Activated CD8-positive, alpha-beta T cell treated with anti-CD3 and anti-CD28 coated beads, Interleukin-2, amount 10 ng/mL, durations not matched to agents 7 days and 5 days (primary cell): Measurements from ENCODE around the gene SNAP47. TPM values are rescaled to one million over a fixed set of nuclear protein-coding genes. Genes with fewer than 3 reads are reported as not detected.

Experiments
- ATAC-seq: fragments of 150-1000 bp; cut with Tn5 transposase; one replicate; pipeline ENCODE4 v1.10.0; 2021; ENCODE audit warnings: moderate library complexity
- CTCF ChIA-PET: fragments of 350-600 bp; sonication (Branson Sonifier 250); formaldehyde crosslinking; loops from one replicate; lab custom pipeline; 2021; ENCODE audit warnings: antibody characterized with exemption; lab: Charles Lee
- POLR2A ChIA-PET: fragments of 350-600 bp; sonication (Branson Sonifier 250); formaldehyde crosslinking; loops from one replicate; lab custom pipeline; 2021; ENCODE audit warnings: antibody characterized with exemption; lab: Charles Lee
- DNase-seq: peaks from one replicate; pipeline ENCODE4 v3.0.0-alpha.2; 2020
- H3K27ac Mint-ChIP-seq: one replicate; pipeline ENCODE4 v1.8.0; 2021; ENCODE audit warnings: mild to moderate bottlenecking, mixed read lengths
- H3K27me3 Mint-ChIP-seq: one replicate; pipeline ENCODE4 v1.8.0; 2021; ENCODE audit warnings: low read depth, mixed read lengths
- H3K36me3 Mint-ChIP-seq: one replicate; pipeline ENCODE4 v1.8.0; 2021; ENCODE audit warnings: low read depth, mixed read lengths
- H3K4me1 Mint-ChIP-seq: one replicate; pipeline ENCODE4 v1.8.0; 2021; ENCODE audit warnings: low read depth, mixed read lengths
- H3K4me3 Mint-ChIP-seq: one replicate; pipeline ENCODE4 v1.8.0; 2021; ENCODE audit warnings: mild to moderate bottlenecking, mixed read lengths
- H3K9me3 Mint-ChIP-seq: one replicate; pipeline ENCODE4 v1.8.0; 2022; ENCODE audit warnings: mixed read lengths; ENCODE audit not compliant: insufficient read depth
- total RNA-seq, 2 experiments: library from RNA; stranded (reverse); gene quantifications; one replicate each; pipeline ENCODE4 v1.2.3, GENCODE V29; 2021

The SNAP47 gene
- total RNA-seq, 2 experiments from 2014 or later = 20.7 to 25.3 TPM

DNA sequence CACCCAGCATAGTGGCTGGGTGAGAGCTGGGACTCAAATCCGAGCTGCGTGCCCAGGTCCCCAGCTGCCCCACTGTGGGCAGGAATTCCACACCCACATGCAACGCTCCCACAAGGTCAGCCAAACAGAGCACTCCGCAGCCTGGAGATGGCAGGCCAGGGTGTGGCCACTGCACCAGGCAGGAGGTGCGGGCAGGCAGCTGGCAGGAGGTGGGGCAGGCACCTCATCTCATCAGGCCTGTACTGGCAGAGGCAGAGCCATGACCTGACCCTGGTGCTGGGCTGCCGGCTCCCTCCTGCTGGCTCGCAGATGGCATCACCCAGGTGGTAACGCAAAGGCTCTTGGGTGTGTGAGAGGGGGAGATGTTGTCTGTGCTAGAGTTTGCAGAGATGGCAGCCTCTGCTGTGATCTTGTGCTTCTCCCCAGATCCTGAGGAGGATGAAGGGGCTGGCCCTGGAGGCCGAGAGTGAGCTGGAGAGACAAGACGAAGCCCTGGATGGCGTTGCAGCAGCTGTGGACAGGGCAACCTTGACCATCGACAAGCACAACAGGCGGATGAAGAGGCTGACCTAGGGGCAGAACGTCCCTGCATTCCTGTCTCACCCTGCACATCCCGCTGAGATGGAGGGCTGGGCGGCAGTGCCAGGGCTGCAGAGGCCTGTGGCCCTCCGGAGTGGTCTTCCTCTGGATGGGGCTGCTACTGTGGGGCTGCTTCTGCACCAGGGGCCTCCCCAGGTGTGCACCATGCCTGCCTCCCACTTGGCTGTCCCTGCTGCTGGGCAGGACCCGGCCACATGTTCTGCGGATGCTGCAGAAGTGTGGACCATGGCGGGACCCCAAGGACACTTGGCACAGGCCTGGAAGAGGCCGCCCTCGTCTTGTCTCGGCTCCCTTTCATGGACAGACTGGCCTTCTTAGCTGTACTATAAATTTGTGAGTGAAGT lies 45.1 kb downstream of the SNAP47 start:
- no peak for ATAC-seq
- POLR2A ChIA-PET = no interaction called here
- no peak overlapping the region for H3K27ac Mint-ChIP-seq

GRCh38 chr1:227781314-227781930 lies 46.2 kb downstream of the SNAP47 start:
- CTCF ChIA-PET = no interaction called here
- Mint-ChIP-seq H3K36me3 (peaks cover 6% of the 10 kb centered on the region), H3K27ac (no peak overlapping the region), H3K27me3 (peaks cover 6% of the 10 kb centered on the region), H3K4me1 (peaks cover under 1% of the 10 kb centered on the region), H3K9me3 (no peaks in the 10 kb centered on the region), H3K4me3 (no peak overlapping the region)
- POLR2A ChIA-PET = no interaction called here
- no peak for ATAC-seq
- peak; percentile 14 for DNase-seq

More for the DNA sequence above, 45.1 kb downstream of the SNAP47 start:
- DNase-seq = no peak
- Mint-ChIP-seq H3K27me3 (no peaks in the 10 kb centered on the region), H3K4me3 (no peak overlapping the region), H3K36me3 (peaks cover 11% of the 10 kb centered on the region), H3K4me1 (peaks cover 5% of the 10 kb centered on the region), H3K9me3 (no peaks in the 10 kb centered on the region)
- CTCF ChIA-PET = no interaction called here

DNA sequence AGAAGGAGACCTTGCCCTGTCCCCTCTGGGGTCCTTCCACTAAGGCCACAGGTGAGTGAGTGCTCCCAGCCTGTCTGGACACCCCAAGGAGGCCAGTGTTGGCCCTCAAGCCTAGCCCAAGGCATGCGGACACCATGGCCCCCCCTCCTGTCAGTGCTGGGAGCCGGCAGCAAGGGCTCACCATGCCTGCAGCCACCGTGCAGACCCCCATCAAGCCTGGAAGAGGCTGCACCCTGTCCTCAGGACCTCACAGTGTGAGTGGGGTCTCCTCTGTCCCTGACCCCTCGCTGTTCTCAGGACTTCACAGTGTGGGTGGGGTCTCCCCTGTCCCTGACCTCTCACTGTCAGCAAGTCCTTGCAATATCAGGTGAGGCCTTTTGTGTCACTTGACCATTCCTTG lies 47.0 kb downstream of the SNAP47 start:
- no peaks in the 10 kb centered on the region for H3K9me3 Mint-ChIP-seq
- H3K4me1 Mint-ChIP-seq = peaks cover 6% of the 10 kb centered on the region
- peaks cover 3% of the 10 kb centered on the region for H3K36me3 Mint-ChIP-seq
- ChIA-PET POLR2A (no interaction called here), CTCF (no interaction called here)
- DNase-seq (peak; percentile 5), ATAC-seq (no peak)
- H3K4me3 Mint-ChIP-seq = no peak overlapping the region
- H3K27ac Mint-ChIP-seq = no peak overlapping the region
- peaks cover 11% of the 10 kb centered on the region for H3K27me3 Mint-ChIP-seq

DNA sequence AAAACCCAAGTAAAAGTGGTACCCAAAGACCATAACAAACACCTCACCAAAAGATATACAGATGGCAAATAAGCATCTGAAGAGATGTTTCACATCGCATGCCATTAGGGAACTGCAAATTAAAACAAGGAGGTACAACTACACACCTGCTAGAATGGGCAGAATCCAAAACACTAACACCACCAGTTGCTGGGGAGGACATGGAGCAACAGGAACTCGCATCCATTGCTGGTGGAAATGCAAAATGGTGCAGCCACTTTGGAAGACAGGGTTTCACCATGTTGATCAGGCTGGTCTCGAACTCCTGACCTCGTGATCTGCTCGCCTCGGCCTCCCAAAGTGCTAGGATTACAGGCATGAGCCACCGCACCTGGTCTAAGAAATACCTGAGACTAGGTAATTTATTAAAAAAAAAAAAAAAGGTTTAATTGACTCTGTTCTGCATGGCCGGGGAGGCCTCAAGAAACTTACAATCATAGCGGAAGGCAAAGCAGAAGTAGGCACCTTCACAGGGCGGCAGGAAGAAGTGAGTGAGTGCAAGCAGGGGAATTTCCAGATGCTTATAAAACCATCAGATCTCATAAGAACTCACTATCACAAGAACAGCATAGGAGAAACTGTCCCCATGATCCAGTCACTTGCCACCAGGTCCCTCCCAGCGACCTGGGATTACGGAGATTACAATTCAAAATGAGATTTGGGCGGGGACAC lies 50.0 kb downstream of the SNAP47 start:
- peaks cover 3% of the 10 kb centered on the region for H3K36me3 Mint-ChIP-seq
- H3K4me1 Mint-ChIP-seq = peaks cover 9% of the 10 kb centered on the region
- POLR2A ChIA-PET = no interaction called here
- DNase-seq (peak; percentile 15), ATAC-seq (no peak)
- H3K4me3 Mint-ChIP-seq = no peak overlapping the region
- H3K27ac Mint-ChIP-seq = no peak overlapping the region
- H3K9me3 Mint-ChIP-seq = no peaks in the 10 kb centered on the region
- CTCF ChIA-PET = interaction anchor here (0.6 kb wide), 1 partner anchor 451 kb away, joined by 4 read pairs; no protein-coding TSS in a partner anchor
- H3K27me3 Mint-ChIP-seq = peaks cover 11% of the 10 kb centered on the region

DNA sequence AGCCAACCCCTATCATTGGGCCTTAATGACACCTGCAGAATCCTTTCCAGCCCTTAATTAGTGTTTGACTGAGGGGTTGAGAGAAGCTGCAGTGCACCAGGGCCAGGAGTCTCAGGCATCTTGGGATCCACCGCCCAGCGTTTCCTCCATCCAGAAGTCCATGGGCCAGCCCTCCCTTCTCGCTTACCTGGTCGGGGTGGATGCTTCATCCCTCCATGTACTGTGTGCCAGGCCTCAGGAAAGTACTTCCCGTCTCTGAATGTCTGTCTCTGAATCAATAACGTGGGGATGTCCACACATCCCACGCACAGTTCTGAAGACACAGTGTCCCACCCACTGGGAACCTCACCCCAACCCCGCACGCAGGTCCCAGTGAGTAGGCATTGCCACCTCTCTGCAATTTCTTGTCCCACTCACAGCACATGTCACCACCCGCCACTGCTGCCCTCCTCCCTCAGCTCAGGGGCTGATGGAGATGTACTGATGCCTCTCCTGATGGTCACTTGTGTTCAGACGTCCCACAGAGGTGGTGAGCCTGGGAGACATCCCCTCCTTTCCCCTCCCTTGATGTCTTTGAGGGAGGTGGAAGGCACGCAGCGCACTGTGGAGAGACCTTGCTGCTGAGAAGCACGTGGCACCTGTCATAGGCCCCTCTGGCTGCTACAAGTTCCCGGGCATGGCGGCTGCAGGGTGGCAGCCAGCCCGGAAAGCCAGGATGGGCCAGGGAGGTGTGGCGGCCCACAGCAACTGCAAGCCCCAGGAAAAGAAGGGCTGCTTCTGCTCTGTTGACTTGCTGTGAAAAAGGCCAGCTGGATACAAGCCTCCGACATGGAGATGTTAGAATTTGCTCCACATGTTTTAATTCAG lies 50.8 kb downstream of the SNAP47 start:
- POLR2A ChIA-PET = no interaction called here
- H3K9me3 Mint-ChIP-seq = no peaks in the 10 kb centered on the region
- peaks cover 3% of the 10 kb centered on the region for H3K36me3 Mint-ChIP-seq
- H3K27me3 Mint-ChIP-seq = peaks cover 11% of the 10 kb centered on the region
- CTCF ChIA-PET = no interaction called here
- H3K4me3 Mint-ChIP-seq = peak overlapping the region; percentile 18
- H3K27ac Mint-ChIP-seq = no peak overlapping the region
- H3K4me1 Mint-ChIP-seq = peaks cover 9% of the 10 kb centered on the region
- DNase-seq (peak; percentile 15), ATAC-seq (no peak)

DNA sequence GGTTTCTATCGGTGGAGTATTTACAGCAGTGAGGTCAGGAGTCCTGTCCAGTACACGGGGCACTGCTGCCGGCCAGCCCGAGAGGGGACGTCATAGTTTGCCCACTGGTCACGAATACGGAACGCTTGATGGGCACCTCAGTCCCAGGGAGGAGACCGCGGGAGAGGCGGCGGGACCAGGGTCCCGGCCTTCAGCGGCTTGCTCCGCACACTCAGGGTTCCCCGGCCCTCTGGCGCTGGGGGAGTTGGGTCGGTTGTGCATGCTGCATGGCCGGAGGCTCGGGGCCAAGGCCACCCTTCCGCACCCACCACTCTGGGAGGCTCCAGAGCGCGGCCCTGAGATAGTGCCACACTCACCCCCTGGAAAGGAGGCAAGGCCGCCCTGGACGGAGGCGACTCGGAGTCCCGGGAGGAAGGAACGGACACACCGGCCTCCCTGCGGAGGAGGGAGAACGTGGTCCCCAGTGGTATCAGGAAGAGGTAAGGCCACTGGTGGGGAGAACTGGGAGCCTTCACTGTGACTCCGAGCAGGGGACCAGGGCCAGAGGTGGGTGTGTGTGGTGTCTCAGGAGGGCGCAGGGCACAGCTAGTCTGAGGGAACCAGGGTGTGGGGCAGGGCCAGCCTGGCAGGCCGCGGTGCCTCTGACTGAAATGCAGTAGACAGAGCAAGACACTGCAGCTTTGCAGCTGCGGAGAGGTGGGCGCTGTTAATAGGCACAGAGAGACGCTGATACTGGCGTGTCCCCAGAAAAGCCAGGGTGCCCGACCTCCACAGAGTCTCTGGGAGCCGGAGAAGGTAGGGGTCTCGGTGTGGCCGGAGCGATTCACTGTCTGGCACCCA lies 51.7 kb downstream of the SNAP47 start:
- Mint-ChIP-seq H3K4me1 (peaks cover 9% of the 10 kb centered on the region), H3K36me3 (peaks cover 3% of the 10 kb centered on the region), H3K9me3 (no peaks in the 10 kb centered on the region), H3K27me3 (peaks cover 11% of the 10 kb centered on the region), H3K4me3 (peak overlapping the region; percentile 73), H3K27ac (no peak overlapping the region)
- DNase-seq (peak; percentile 20), ATAC-seq (no peak)
- POLR2A ChIA-PET = interaction anchor here (1.3 kb wide), 1 partner anchor 24 kb away, joined by 3 read pairs; no protein-coding TSS in a partner anchor
- CTCF ChIA-PET = interaction anchor here (1.1 to 1.8 kb wide), 2 partner anchors 22 to 24 kb away, joined by 3 to 8 read pairs; no protein-coding TSS in a partner anchor

GRCh38 chr1:227787513-227788270 lies 52.5 kb downstream of the SNAP47 start:
- H3K27ac Mint-ChIP-seq = peak overlapping the region; percentile 23
- POLR2A ChIA-PET = interaction anchor here (0.5 to 1.3 kb wide), 3 partner anchors 22 to 27 kb away, joined by 3 to 6 read pairs (median 3); no protein-coding TSS in a partner anchor

DNA sequence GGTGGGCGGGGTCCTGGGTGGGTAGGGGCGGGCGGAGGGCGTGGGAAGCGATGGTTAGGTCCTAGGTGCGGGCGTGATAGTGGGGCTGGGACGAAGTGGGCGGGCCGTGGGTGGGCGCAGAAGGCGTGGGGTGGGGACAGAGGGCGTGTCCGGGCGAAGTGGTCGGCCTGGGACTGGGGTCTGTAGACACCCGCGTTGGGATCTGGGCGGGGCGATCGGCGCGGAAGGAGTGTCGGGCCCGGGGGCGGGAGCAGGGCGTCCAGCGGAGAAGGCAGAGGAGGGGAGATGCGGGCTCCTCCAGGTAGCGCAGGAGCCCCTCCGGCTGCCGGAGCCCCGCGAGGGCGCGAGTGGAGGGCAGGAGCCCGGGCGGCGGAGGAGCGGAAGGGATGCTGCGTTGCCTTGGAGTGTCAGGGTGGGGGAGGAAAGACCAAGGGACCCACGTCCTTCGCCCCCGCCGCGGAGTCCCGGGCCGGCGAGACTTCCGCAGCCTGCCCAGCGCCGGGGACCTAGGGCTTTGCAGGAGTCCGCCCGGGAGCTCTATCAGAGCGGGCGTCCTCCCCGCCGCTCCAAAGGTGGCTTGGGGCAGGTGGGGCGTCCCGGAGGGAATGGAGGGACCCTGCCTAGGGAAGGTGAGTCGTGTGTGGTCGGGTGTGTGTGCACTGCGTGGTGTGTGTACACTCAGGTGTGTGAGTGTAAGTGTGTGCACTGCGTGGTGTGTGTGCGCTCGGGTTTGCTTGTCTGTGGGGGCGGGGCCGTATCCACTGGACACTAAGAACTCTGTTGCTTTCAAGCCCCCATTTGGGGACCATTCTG lies 53.2 kb downstream of the SNAP47 start:
- CTCF ChIA-PET = interaction anchor here (0.7 to 1.8 kb wide), 4 partner anchors 14 to 53 kb away, joined by 3 to 8 read pairs (median 4); partner anchors contain the start of genes JMJD4 and SNAP47
- H3K27ac Mint-ChIP-seq = no peak overlapping the region
- ATAC-seq = peak; percentile 77
- H3K36me3 Mint-ChIP-seq = no peaks in the 10 kb centered on the region
- H3K27me3 Mint-ChIP-seq = peaks cover 11% of the 10 kb centered on the region
- H3K4me1 Mint-ChIP-seq = peaks cover 9% of the 10 kb centered on the region
- POLR2A ChIA-PET = interaction anchor here (0.9 to 1.3 kb wide), 2 partner anchors 23 to 25 kb away, joined by 3 to 6 read pairs; no protein-coding TSS in a partner anchor
- DNase-seq = no peak
- peak overlapping the region; percentile 73 for H3K4me3 Mint-ChIP-seq
- H3K9me3 Mint-ChIP-seq = no peaks in the 10 kb centered on the region

More at GRCh38 chr1:227787513-227788270, 52.5 kb downstream of the SNAP47 start:
- CTCF ChIA-PET = interaction anchor here (0.7 to 1.8 kb wide), 4 partner anchors 14 to 53 kb away, joined by 3 to 8 read pairs (median 4); partner anchors contain the start of genes JMJD4 and SNAP47
- ATAC-seq (peak; percentile 95), DNase-seq (peak; percentile 95)
- Mint-ChIP-seq H3K4me1 (peaks cover 9% of the 10 kb centered on the region), H3K4me3 (peak overlapping the region; percentile 73), H3K36me3 (no peaks in the 10 kb centered on the region), H3K27me3 (peaks cover 11% of the 10 kb centered on the region), H3K9me3 (no peaks in the 10 kb centered on the region)
